Testis (tissue), 2 donors: ENCODE data around the gene BRPF1.

Experiments
- POLR2A ChIP-seq: fragments of 450-650 bp; IDR thresholded peaks from one replicate; pipeline ENCODE4 v1.6.1; 2017; ENCODE audit warnings: antibody characterized with exemption, mild to moderate bottlenecking, moderate library complexity
- TF ChIP-seq, protein P1 (sequence below), 3 experiments: fragments of 450-650 bp in 2 of 3; fragments of 200-600 bp in 1 of 3; sonication (generic) in 1 of 3; IDR thresholded peaks; one replicate each; pipeline ENCODE4 v1.5.1; 2016 to 2019; ENCODE audit warnings: antibody characterized with exemption in 3 of 3, mild to moderate bottlenecking in 2 of 3, moderate library complexity in 1 of 3

DNA sequence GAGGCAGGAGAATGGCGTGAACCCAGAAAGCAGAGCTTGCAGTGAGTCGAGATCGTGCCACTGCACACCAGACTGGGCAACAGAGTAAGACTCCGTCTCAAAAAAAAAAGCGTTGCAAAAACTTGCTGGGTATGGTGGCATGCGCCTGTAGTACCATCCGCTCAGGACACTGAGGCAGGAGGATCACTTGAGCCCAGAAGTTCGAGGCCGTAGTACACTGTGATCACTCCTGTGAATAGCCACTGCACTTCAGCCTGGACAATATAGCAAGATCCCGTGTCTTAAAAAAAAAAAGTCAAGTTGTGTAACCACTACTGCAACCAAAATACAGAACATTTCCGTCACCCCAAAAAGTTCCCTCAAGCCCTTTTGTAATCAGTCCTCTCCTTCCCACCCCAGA, 62.9 kb downstream of the BRPF1 start:
- TF ChIP-seq, protein P1, sequence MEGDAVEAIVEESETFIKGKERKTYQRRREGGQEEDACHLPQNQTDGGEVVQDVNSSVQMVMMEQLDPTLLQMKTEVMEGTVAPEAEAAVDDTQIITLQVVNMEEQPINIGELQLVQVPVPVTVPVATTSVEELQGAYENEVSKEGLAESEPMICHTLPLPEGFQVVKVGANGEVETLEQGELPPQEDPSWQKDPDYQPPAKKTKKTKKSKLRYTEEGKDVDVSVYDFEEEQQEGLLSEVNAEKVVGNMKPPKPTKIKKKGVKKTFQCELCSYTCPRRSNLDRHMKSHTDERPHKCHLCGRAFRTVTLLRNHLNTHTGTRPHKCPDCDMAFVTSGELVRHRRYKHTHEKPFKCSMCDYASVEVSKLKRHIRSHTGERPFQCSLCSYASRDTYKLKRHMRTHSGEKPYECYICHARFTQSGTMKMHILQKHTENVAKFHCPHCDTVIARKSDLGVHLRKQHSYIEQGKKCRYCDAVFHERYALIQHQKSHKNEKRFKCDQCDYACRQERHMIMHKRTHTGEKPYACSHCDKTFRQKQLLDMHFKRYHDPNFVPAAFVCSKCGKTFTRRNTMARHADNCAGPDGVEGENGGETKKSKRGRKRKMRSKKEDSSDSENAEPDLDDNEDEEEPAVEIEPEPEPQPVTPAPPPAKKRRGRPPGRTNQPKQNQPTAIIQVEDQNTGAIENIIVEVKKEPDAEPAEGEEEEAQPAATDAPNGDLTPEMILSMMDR (IDR thresholded peaks at IDR 0.05): no peak
- no peak for TF ChIP-seq POLR2A
